Neural progenitor cell (in vitro differentiated cells): ENCODE data around the gene CELF4. TPM values are rescaled to one million over a fixed set of nuclear protein-coding genes. Genes with fewer than 3 reads are reported as not detected.

Source experiments
- DNase-seq: peaks from one replicate; pipeline ENCODE4 v3.0.0-alpha.2; 2016; ENCODE audit warnings: low spot score
- H2AFZ ChIP-seq: fragments of 200-600 bp; sonication (generic); replicated peaks from 2 replicates; pipeline ENCODE4 v1.6.1; 2016; ENCODE audit warnings: antibody characterized with exemption
- H3F3A ChIP-seq: fragments of 200-600 bp; sonication (generic); 2 replicates; pipeline ENCODE4 v1.6.1; 2016; ENCODE audit warnings: antibody characterized with exemption, low read depth
- H3K27ac ChIP-seq: fragments of 200-600 bp; sonication (generic); 2 replicates; pipeline ENCODE4 v1.5.1; 2016; ENCODE audit warnings: mild to moderate bottlenecking
- H3K27me3 ChIP-seq: fragments of 200-600 bp; sonication (generic); 2 replicates; pipeline ENCODE4 v1.6.1; 2016; ENCODE audit warnings: mild to moderate bottlenecking, moderate library complexity
- H3K36me3 ChIP-seq: fragments of 200-600 bp; sonication (generic); 2 replicates; pipeline ENCODE4 v1.5.1; 2016
- H3K4me1 ChIP-seq: fragments of 200-600 bp; sonication (generic); 2 replicates; pipeline ENCODE4 v1.6.1; 2016; ENCODE audit warnings: mixed run types
- H3K4me2 ChIP-seq: fragments of 200-600 bp; sonication (generic); 2 replicates; pipeline ENCODE4 v1.6.1; 2016
- H3K4me3 ChIP-seq: fragments of 200-600 bp; sonication (generic); 2 replicates; pipeline ENCODE4 v1.5.1; 2016
- H3K79me2 ChIP-seq: fragments of 200-600 bp; sonication (generic); 2 replicates; pipeline ENCODE4 v1.6.1; 2016; ENCODE audit warnings: low read depth
- H3K9ac ChIP-seq: fragments of 200-600 bp; sonication (generic); 2 replicates; pipeline ENCODE4 v1.6.1; 2016
- H3K9me3 ChIP-seq: fragments of 200-600 bp; sonication (generic); 2 replicates; pipeline ENCODE4 v1.5.1; 2016; ENCODE audit warnings: low read depth
- H4K20me1 ChIP-seq: fragments of 200-600 bp; sonication (generic); 2 replicates; pipeline ENCODE4 v1.6.1; 2016; ENCODE audit warnings: low read depth
- H3K27ac Mint-ChIP-seq: 3 replicates; pipeline ENCODE4 v1.8.0; 2021; ENCODE audit warnings: mixed read lengths
- H3K27me3 Mint-ChIP-seq: 2 replicates; pipeline ENCODE4 v1.8.0; 2022; ENCODE audit warnings: low read depth, mild to moderate bottlenecking, inconsistent platforms, moderate library complexity, mixed read lengths; ENCODE audit not compliant: insufficient read depth
- H3K36me3 Mint-ChIP-seq: 3 replicates; pipeline ENCODE4 v1.8.0; 2021; ENCODE audit warnings: mixed read lengths
- H3K4me1 Mint-ChIP-seq: 3 replicates; pipeline ENCODE4 v1.8.0; 2021; ENCODE audit warnings: mixed read lengths
- H3K4me3 Mint-ChIP-seq: 3 replicates; pipeline ENCODE4 v1.8.0; 2021; ENCODE audit warnings: mild to moderate bottlenecking, moderate library complexity, mixed read lengths
- H3K9me3 Mint-ChIP-seq: 3 replicates; pipeline ENCODE4 v1.8.0; 2020; ENCODE audit warnings: mixed read lengths
- CTCF ChIP-seq: fragments of 200-600 bp; sonication (generic); IDR thresholded peaks from 2 replicates; pipeline ENCODE4 v1.5.1; 2017; ENCODE audit warnings: antibody characterized with exemption, mild to moderate bottlenecking
- EZH2 ChIP-seq: fragments of 200-600 bp; sonication (generic); IDR thresholded peaks from 2 replicates; pipeline ENCODE4 v1.6.1; 2017; ENCODE audit warnings: antibody characterized with exemption, mild to moderate bottlenecking, moderate library complexity
- EZH2phosphoT487 ChIP-seq: fragments of 200-600 bp; sonication (generic); IDR thresholded peaks from 2 replicates; pipeline ENCODE4 v1.6.1; 2017; ENCODE audit warnings: antibody characterized with exemption
- total RNA-seq: library from RNA; depleted of rRNA; stranded (reverse); fragments of >200 nt; gene quantifications from 2 replicates; pipeline ENCODE4 v1.2.3, GENCODE V29; 2015; ENCODE audit warnings: low replicate concordance

CELF4 gene
- total RNA-seq, 1 donor from 2014 or later: 1.8 TPM

- Histone ChIP-seq H3K79me2 (no peaks in the 10 kb centered on the region), H3F3A (no peaks in the 10 kb centered on the region), H3K4me2 (no peak overlapping the region), H3K27me3 (no peaks in the 10 kb centered on the region), H3K4me1 (peaks cover 13% of the 10 kb centered on the region), H3K36me3 (no peaks in the 10 kb centered on the region), H3K9ac (no peak overlapping the region), H2AFZ (no peak overlapping the region), H4K20me1 (no peaks in the 10 kb centered on the region), H3K9me3 (no peaks in the 10 kb centered on the region), H3K27ac (no peak overlapping the region), H3K4me3 (no peak overlapping the region)
- Mint-ChIP-seq H3K4me1 (peaks cover 42% of the 10 kb centered on the region), H3K9me3 (no peaks in the 10 kb centered on the region), H3K27me3 (peaks cover 11% of the 10 kb centered on the region), H3K4me3 (no peak overlapping the region), H3K27ac (no peak overlapping the region), H3K36me3 (no peaks in the 10 kb centered on the region)
- no peak for TF ChIP-seq EZH2
- TF ChIP-seq EZH2phosphoT487: no peak
- TF ChIP-seq CTCF: no peak
- DNase-seq: no peak
Measured at GRCh38 chr18:37304012-37304680, 261.5 kb downstream of the CELF4 start.

DNA sequence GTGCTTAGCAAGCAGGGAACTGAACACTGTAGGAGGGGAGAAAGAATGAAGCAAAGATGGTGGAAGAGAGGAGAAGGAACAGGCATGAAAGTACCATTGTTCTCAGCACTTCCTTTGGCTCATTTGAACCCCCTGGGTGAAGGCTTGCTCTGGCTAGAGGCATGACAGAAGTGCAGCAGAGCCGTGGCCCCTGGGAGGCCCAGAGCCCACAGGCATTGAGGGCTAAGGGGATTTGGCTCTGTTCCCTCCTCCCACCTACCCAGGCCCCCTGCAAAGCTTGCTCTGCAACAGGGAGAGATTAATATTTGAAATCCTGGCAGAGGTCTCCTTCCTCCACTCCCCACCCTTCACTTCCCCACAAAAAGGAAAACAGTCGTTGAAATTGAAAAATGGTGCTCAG, 262.6 kb downstream of the CELF4 start:
- DNase-seq: no peak
- H3K27me3 Mint-ChIP-seq: peaks cover 11% of the 10 kb centered on the region
- H3K4me1 Mint-ChIP-seq: peaks cover 48% of the 10 kb centered on the region
- no peak overlapping the region for H3K9ac ChIP-seq
- no peaks in the 10 kb centered on the region for H3K79me2 ChIP-seq
- peak overlapping the region; percentile 4 for H2AFZ ChIP-seq
- TF ChIP-seq EZH2 (no peak), CTCF (no peak), EZH2phosphoT487 (no peak)
- no peaks in the 10 kb centered on the region for H4K20me1 ChIP-seq
- H3K9me3 Mint-ChIP-seq: no peaks in the 10 kb centered on the region
- H3K4me2 ChIP-seq: no peak overlapping the region
- no peak overlapping the region for H3K27ac ChIP-seq
- no peak overlapping the region for H3K4me3 ChIP-seq
- peaks cover 18% of the 10 kb centered on the region for H3K4me1 ChIP-seq
- H3K4me3 Mint-ChIP-seq: no peak overlapping the region
- no peaks in the 10 kb centered on the region for H3K27me3 ChIP-seq
- no peaks in the 10 kb centered on the region for H3K36me3 Mint-ChIP-seq
- no peaks in the 10 kb centered on the region for H3K9me3 ChIP-seq
- H3K36me3 ChIP-seq: no peaks in the 10 kb centered on the region
- no peaks in the 10 kb centered on the region for H3F3A ChIP-seq
- no peak overlapping the region for H3K27ac Mint-ChIP-seq

DNA sequence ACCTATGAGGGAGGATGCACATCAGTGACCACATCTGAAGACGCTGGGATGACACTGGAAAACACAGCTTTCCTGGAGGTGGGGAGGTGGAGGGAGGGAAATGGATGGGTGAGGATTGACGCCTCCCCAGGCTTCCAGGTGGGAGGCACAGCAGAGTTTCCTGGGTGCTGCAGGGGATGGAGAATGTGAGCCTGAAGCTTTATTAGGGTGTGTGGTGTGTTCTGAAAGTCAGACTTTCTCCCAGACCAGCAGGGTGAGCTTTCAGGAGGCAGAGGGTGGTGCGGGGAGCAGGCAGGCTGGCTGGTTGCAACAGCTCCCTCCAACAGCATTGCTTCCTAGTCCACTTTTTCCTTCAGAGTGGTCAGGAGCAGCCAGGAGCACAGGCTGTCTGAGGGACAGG, 263.1 kb downstream of the CELF4 start:
- Histone ChIP-seq H3K4me3 (no peak overlapping the region), H3K4me1 (peaks cover 18% of the 10 kb centered on the region), H4K20me1 (no peaks in the 10 kb centered on the region), H3F3A (no peaks in the 10 kb centered on the region), H3K27me3 (no peaks in the 10 kb centered on the region), H3K36me3 (no peaks in the 10 kb centered on the region), H3K79me2 (no peaks in the 10 kb centered on the region), H3K9me3 (no peaks in the 10 kb centered on the region), H2AFZ (peak overlapping the region; percentile 4), H3K27ac (no peak overlapping the region), H3K4me2 (no peak overlapping the region), H3K9ac (no peak overlapping the region)
- no peak for DNase-seq
- H3K27me3 Mint-ChIP-seq: peaks cover 11% of the 10 kb centered on the region
- H3K36me3 Mint-ChIP-seq: no peaks in the 10 kb centered on the region
- H3K4me3 Mint-ChIP-seq: no peak overlapping the region
- no peak overlapping the region for H3K27ac Mint-ChIP-seq
- no peak for TF ChIP-seq EZH2
- TF ChIP-seq CTCF: no peak
- TF ChIP-seq EZH2phosphoT487: no peak
- no peaks in the 10 kb centered on the region for H3K9me3 Mint-ChIP-seq
- H3K4me1 Mint-ChIP-seq: peaks cover 48% of the 10 kb centered on the region
